Testis (tissue), 3 donors: ENCODE measurements around the gene GPR132. TPM values are rescaled to one million over a fixed set of nuclear protein-coding genes. Genes with fewer than 3 reads are reported as not detected.
A peak's percentile ranks its signal among the peaks of the same experiment; 100 is the strongest.
"Not testable (repeated sequence)": the region's sequence is repeated elsewhere in the genome, so short reads cannot be mapped to it uniquely, and the experiment has no call there.

ENCODE experiments used
- DNase-seq: peaks from one replicate; pipeline ENCODE4 v3.0.0-alpha.2; 2019
- H3K27ac ChIP-seq, 2 donors: fragments of 200-600 bp; sonication (generic); one replicate each; pipeline ENCODE4 v1.5.1; 2019
- H3K27me3 ChIP-seq: fragments of 200-600 bp; sonication (generic); one replicate; pipeline ENCODE4 v1.5.1; 2019
- H3K36me3 ChIP-seq: fragments of 200-600 bp; sonication (generic); one replicate; pipeline ENCODE4 v1.5.1; 2017; ENCODE audit warnings: low read depth; ENCODE audit errors: missing control alignments
- H3K4me1 ChIP-seq: fragments of 200-600 bp; sonication (generic); one replicate; pipeline ENCODE4 v1.5.1; 2019
- H3K4me3 ChIP-seq, 2 donors: fragments of 200-600 bp; sonication (generic); one replicate each; pipeline ENCODE4 v1.5.1; 2017 to 2019
- H3K9me3 ChIP-seq: fragments of 200-600 bp; sonication (generic); one replicate; pipeline ENCODE4 v1.5.1; 2017
- CTCF ChIP-seq, 3 experiments: fragments of 450-650 bp in 2 of 3; fragments of 200-600 bp in 1 of 3; sonication (generic) in 1 of 3; IDR thresholded peaks; one replicate each; pipeline ENCODE4 v1.5.1; 2016 to 2019; ENCODE audit warnings: antibody characterized with exemption in 3 of 3, mild to moderate bottlenecking in 2 of 3, moderate library complexity in 1 of 3
- POLR2A ChIP-seq: fragments of 450-650 bp; IDR thresholded peaks from one replicate; pipeline ENCODE4 v1.6.1; 2017; ENCODE audit warnings: antibody characterized with exemption, mild to moderate bottlenecking, moderate library complexity
- WGBS, 2 donors: methylation state at CpG; one replicate each; pipeline ENCODE4 v1.1.5; 2018; 5-methylcytosine and 5-hydroxymethylcytosine counted together
- intact Hi-C: fragments of 100-400 bp; cut with DNase I; formaldehyde crosslinking; loops from one replicate; pipeline ENCODE4 v1.15.1; 2023; ENCODE audit warnings: low total_unique reads
- polyA plus RNA-seq: library from polyadenylated mRNA; stranded (reverse); fragments of 350-450 nt; fragmentation: Illumina TruSeq; extraction: RNeasy Lipid Tissue Mini Kit (QIAGEN cat#74804); gene quantifications from one replicate; pipeline ENCODE4 v1.2.3, GENCODE V29; 2014; ENCODE audit warnings: low read depth, low replicate concordance; ENCODE audit not compliant: insufficient read depth
- total RNA-seq, 2 donors: library from RNA; depleted of rRNA; stranded (reverse); fragments of >200 nt; gene quantifications; one replicate each; pipeline ENCODE4 v1.2.3, GENCODE V29; 2016

GPR132 gene
- total and polyA plus RNA-seq, 3 donors from 2014 or later, result 1.2 to 2.5 (median 2.0) TPM

DNA sequence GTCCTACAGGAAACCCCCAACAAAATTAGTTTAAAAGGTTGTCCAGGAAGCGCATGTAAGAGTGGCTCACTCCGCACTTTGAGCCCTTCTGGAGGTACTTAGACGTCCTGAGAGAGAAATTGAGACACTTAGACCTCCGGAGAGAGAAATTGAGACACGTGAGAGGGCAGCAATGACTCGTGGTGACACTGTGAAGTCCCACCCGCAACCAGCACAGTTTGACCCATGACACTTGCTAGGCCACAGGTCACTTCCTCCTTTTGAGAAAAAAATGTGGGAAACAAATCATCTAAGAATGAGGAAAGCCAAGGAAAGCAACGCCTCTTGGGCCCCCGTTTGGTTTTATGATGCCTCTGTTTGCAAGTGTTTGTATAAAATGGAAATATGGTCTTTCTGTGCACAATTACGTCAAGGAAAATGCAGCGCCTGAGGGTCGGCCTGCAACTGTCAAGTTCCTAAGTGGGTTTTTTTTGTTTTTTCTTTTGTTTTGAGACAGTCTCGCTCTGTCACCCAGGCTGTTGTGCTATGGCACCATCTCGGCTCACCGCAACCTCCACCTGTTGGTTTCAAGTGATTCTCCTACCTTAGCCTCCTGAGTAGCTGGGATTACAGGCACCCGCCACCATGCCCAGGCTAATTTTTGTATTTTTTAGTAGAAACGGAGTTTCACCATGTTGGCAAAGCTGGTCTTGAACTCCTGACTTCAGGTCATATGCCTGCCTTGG lies 30.8 kb downstream of the GPR132 start:
- Histone ChIP-seq H3K4me3 (peak overlapping the region in 1 of 2 donors; percentile 59), H3K4me1 (no peaks in the 10 kb centered on the region), H3K36me3 (no peaks in the 10 kb centered on the region), H3K9me3 (no peaks in the 10 kb centered on the region), H3K27me3 (no peaks in the 10 kb centered on the region), H3K27ac (no peak overlapping the region)
- DNase-seq, result no peak
- TF ChIP-seq POLR2A (no peak), CTCF (IDR thresholded peaks at IDR 0.05) (no peak)
- intact Hi-C loops, result no loop called here
- 53 to 68% methylated on average over 17 of the region's 17 CpGs for WGBS, 2 donors

DNA sequence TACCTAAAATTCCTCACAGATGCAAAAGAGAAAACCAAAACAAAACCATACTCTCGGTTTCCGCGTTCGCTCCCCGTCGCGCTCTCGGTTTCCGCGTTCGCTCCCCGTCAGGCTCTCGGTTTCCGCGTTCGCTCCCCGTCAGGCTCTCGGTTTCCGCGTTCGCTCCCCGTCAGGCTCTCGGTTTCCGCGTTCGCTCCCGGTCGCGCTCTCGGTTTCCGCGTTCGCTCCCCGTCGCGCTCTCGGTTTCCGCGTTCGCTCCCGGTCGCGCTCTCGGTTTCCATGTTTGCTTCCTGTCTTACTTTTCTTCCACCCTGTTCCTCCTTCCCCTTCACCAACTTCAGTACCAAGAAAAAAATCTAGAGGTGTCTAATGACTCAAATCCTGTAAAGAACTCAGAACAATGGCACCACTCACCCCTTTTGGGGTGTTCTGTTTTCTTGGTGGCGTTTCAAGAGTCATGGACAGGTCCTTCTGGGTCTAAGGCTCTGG lies 31.8 kb downstream of the GPR132 start:
- H3K36me3 ChIP-seq, intact Hi-C loops, H3K9me3 ChIP-seq, H3K27me3 ChIP-seq, DNase-seq, H3K4me1 ChIP-seq: not testable (repeated sequence)
- Histone ChIP-seq H3K4me3 (peak overlapping the region; percentile 29 to 59), H3K27ac (peak overlapping the region in 1 of 2 donors; percentile 25)
- whole genome bisulfite sequencing, 2 donors, result 3 to 15% methylated on average over 42 to 45 of the region's 45 CpGs

GRCh38 chr14:105032451-105032901 lies 32.8 kb downstream of the GPR132 start:
- whole genome bisulfite sequencing, 2 donors, result 67 to 72% methylated on average over 5 of the region's 5 CpGs
- H3K9me3 ChIP-seq, H3K27ac ChIP-seq, H3K4me3 ChIP-seq, intact Hi-C loops, H3K36me3 ChIP-seq, H3K4me1 ChIP-seq, H3K27me3 ChIP-seq, DNase-seq: not testable (repeated sequence)

DNA sequence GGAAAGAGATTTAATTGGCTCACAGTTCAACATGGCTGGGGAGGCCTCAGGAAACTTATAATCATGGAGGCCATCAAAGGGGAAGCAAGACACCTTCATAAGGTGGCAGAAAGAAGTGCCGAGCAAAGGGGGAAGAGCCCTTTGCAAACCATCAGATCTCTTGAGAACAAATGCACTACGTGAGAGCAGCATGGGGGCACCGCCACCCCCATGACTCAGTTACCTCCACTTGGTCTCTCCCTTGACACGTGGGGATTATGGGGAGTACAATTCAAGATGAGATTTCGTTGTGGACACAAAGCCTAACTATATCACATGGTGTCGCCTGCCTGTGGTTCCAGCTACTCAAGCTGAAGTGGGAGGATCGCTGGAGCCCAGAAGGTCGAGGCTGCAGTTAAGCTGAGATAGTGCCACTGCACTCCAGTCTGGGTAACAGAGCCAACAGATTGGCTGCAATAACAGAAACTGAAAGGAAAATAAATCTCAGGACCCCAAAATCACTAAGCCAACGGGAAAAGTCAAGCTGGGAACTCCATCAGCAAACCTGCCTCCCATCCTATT lies 34.3 kb downstream of the GPR132 start:
- DNase-seq, result no peak
- WGBS, 2 donors, result 67 to 72% methylated on average over 9 of the region's 9 CpGs
- no peak overlapping the region for H3K27ac ChIP-seq
- no peaks in the 10 kb centered on the region for H3K27me3 ChIP-seq
- H3K9me3 ChIP-seq, result no peaks in the 10 kb centered on the region
- no peak overlapping the region for H3K4me3 ChIP-seq
- intact Hi-C loops, result no loop called here
- H3K36me3 ChIP-seq, result no peaks in the 10 kb centered on the region
- H3K4me1 ChIP-seq, result no peaks in the 10 kb centered on the region
- TF ChIP-seq CTCF (IDR thresholded peaks at IDR 0.05), result no peak
- no peak for TF ChIP-seq POLR2A

DNA sequence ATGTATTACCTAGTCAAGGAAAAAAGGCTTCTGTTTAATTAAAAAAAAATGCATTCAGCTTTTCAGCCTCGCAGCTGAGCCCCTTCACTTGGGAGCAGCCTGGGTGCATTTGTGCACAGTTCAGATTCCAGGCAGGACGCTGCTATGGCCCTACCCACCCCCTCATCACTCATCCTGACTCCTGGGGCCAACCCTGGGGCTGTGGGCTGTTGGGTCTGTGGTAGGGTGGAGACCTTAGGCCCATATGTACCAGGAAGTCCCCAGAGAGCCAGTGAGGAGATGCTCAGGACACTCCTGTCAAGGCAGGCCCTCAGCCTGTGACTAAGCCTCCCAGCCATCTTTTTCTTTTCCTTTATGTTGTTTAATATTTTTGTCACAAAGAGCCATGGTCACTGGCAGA lies 35.0 kb downstream of the GPR132 start:
- no peaks in the 10 kb centered on the region for H3K4me1 ChIP-seq
- H3K36me3 ChIP-seq, result no peaks in the 10 kb centered on the region
- DNase-seq, result no peak
- WGBS, 2 donors, result 63 to 76% methylated on average over 2 of the region's 2 CpGs
- TF ChIP-seq CTCF (IDR thresholded peaks at IDR 0.05), result no peak
- no peak for TF ChIP-seq POLR2A
- no peak overlapping the region for H3K27ac ChIP-seq
- H3K9me3 ChIP-seq, result no peaks in the 10 kb centered on the region
- H3K27me3 ChIP-seq, result no peaks in the 10 kb centered on the region
- no peak overlapping the region for H3K4me3 ChIP-seq
- intact Hi-C loops, result no loop called here
